Neuron (in vitro differentiated cells): ENCODE measurements around the gene NBL1.
A peak's percentile ranks its signal among the peaks of the same experiment; 100 is the strongest.

Source experiments
- H2AFZ ChIP-seq: one replicate; pipeline ENCODE4 v1.6.1; 2013; ENCODE audit warnings: low read depth, mild to moderate bottlenecking, inconsistent platforms, low read length, moderate library complexity
- H3K27me3 ChIP-seq: one replicate; pipeline ENCODE4 v1.6.1; 2013; ENCODE audit warnings: low read length; ENCODE audit not compliant: insufficient read depth
- H3K36me3 ChIP-seq: one replicate; pipeline ENCODE4 v1.6.1; 2013; ENCODE audit warnings: low read length; ENCODE audit not compliant: insufficient read depth
- H3K4me1 ChIP-seq: one replicate; pipeline ENCODE4 v1.6.1; 2013; ENCODE audit warnings: low read length; ENCODE audit not compliant: insufficient read depth
- H3K4me3 ChIP-seq: 2 replicates; pipeline ENCODE4 v1.5.1; 2013; ENCODE audit warnings: mild to moderate bottlenecking, low read length, moderate library complexity
- H3K9me3 ChIP-seq: one replicate; pipeline ENCODE4 v1.6.1; 2013; ENCODE audit warnings: low read length

Gene NBL1

DNA sequence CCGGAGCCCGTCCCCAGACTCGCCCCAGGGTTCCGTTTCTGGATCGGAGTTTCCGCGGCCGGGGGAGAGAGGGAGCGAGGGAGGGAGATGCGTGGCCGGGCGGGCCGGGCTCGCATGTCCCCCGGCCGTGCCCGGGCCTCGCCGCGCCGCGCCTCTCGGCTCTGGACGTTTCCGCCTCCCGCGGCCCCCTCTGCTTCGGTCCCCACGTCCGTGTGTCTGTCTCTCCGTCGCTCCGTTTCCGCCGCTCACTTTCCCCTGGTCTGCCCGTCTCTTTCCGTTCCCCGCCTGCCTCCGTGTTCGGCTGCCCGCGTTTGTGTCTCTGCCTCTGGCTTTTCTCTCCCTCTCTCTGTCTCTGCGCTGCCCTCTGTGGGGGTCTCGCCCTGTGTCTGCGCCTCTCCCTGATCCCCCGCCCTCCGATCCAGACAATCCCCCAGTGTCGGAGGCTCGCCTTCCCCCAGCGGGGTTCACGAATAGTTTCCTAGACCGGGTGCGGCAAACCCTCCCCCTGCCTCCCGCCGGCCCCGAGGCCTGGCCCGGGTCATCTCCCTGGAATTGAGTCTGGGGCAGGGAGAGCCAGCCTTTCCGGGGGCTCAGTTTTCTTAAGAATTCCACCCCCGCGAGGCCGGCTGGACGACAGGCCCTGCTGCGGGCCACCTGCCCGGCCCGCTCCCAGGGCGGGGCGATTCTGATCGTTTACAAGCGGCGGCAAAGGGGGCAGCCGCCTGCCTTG lies 735 bp downstream of the NBL1 start:
- peaks cover 15% of the 10 kb centered on the region for H3K4me1 ChIP-seq

DNA sequence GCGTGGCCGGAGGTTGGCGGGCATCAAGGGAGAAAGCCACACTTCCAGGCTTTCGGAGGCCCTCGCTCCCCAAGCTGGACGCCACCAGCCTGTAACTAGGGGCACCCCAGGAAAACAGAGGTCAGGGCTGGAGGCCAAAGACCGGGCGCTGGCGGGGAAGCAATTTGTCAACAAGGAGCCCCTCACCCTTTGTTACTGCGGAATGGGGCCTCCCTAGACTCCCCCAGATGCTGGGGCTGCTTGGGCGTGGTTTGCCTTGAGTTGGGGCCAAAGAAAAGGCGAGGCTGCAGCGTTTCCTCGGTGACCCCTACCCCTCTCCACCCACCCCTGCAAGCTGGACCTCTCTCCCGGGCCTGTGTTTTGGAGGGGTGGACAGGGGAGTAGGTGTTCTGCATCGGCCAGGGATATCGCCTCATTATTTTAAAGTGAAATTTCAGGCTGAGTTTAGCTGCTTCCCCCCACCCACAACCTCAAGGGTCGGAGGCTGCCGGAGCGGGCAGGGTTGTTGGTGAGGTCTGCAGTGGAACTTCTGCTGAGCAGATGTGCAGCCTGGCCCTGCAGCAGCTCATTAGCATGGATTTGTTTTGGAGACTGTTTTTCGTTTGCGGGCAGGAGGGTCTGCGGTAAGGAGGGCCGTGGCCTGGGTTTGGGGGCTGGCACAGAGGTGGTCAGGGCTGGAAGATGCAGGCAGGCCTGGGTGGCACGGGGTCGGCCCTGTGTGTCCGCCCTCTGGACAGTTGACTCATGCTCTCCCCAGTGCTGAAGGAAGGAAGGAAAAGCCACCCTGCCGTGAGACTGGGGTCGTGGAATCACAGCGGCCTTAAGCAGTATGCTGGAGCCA lies 1.5 kb downstream of the NBL1 start:
- Histone ChIP-seq H3K27me3 (peaks cover 44% of the 10 kb centered on the region), H3K36me3 (no peaks in the 10 kb centered on the region), H3K9me3 (no peaks in the 10 kb centered on the region)

More for the DNA sequence above, 735 bp downstream of the NBL1 start:
- peaks cover 44% of the 10 kb centered on the region for H3K27me3 ChIP-seq
- peak overlapping the region; percentile 46 for H3K4me3 ChIP-seq
- H3K9me3 ChIP-seq, result no peaks in the 10 kb centered on the region
- H3K36me3 ChIP-seq, result no peaks in the 10 kb centered on the region
- peak overlapping the region; percentile 72 for H2AFZ ChIP-seq

GRCh38 chr1:19646377-19647319 lies 2.5 kb downstream of the NBL1 start:
- Histone ChIP-seq H2AFZ (no peak overlapping the region), H3K27me3 (peaks cover 42% of the 10 kb centered on the region), H3K36me3 (no peaks in the 10 kb centered on the region), H3K4me3 (no peak overlapping the region), H3K9me3 (no peaks in the 10 kb centered on the region), H3K4me1 (peaks cover 16% of the 10 kb centered on the region)

More for the DNA sequence above, 1.5 kb downstream of the NBL1 start:
- peak overlapping the region; percentile 72 for H2AFZ ChIP-seq
- peak overlapping the region; percentile 46 for H3K4me3 ChIP-seq
- peaks cover 11% of the 10 kb centered on the region for H3K4me1 ChIP-seq

DNA sequence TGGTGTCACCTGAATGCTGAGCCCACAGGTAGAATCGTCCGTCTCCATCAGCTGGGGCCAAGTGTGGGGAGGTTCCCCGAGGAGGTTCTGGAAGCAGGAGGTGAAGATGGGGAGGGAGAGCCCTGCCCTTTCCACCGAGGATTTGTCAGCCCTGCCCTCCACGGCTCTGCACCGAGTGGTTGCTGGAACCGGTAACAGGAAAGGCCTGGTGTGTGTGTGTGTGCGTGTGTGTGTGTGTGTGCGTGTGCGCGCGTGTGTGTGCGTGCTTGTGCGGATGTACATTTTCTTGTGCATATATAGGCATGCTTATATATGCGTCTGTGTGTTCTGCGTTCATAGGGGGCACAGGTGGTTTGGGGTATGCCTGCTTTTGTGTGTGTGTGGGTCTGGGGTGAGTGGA lies 3.5 kb downstream of the NBL1 start:
- Histone ChIP-seq H3K4me3 (no peak overlapping the region), H3K4me1 (peaks cover 16% of the 10 kb centered on the region), H3K27me3 (peaks cover 39% of the 10 kb centered on the region), H2AFZ (no peak overlapping the region), H3K9me3 (no peaks in the 10 kb centered on the region), H3K36me3 (no peaks in the 10 kb centered on the region)

GRCh38 chr1:19648239-19648638 lies 4.1 kb downstream of the NBL1 start:
- Histone ChIP-seq H3K9me3 (no peaks in the 10 kb centered on the region), H3K4me3 (no peak overlapping the region), H3K27me3 (peaks cover 33% of the 10 kb centered on the region), H3K36me3 (no peaks in the 10 kb centered on the region), H2AFZ (no peak overlapping the region), H3K4me1 (peaks cover 16% of the 10 kb centered on the region)

DNA sequence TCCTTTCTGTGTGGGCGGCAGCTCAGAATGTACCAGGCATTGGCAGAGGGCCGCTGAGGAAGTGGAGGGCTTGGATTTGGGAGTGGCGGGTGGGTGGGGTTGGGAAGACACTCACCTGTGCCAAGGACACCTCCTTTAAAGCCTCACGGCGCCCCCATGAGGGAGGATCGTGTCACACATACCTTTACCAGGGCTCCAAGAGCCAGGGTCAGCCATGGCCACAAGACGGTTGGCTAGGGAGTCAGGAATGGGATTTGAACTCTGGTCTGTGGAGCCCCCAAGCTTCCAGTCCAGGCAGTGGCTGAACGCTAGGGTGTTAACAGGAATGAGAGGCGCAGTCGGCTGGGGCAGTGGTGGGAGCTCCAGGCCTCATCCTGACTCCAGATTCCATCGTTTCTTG lies 4.6 kb downstream of the NBL1 start:
- peaks cover 29% of the 10 kb centered on the region for H3K27me3 ChIP-seq
- no peak overlapping the region for H2AFZ ChIP-seq
- H3K4me3 ChIP-seq, result no peak overlapping the region
- H3K4me1 ChIP-seq, result peaks cover 16% of the 10 kb centered on the region
- no peaks in the 10 kb centered on the region for H3K9me3 ChIP-seq
- H3K36me3 ChIP-seq, result no peaks in the 10 kb centered on the region

DNA sequence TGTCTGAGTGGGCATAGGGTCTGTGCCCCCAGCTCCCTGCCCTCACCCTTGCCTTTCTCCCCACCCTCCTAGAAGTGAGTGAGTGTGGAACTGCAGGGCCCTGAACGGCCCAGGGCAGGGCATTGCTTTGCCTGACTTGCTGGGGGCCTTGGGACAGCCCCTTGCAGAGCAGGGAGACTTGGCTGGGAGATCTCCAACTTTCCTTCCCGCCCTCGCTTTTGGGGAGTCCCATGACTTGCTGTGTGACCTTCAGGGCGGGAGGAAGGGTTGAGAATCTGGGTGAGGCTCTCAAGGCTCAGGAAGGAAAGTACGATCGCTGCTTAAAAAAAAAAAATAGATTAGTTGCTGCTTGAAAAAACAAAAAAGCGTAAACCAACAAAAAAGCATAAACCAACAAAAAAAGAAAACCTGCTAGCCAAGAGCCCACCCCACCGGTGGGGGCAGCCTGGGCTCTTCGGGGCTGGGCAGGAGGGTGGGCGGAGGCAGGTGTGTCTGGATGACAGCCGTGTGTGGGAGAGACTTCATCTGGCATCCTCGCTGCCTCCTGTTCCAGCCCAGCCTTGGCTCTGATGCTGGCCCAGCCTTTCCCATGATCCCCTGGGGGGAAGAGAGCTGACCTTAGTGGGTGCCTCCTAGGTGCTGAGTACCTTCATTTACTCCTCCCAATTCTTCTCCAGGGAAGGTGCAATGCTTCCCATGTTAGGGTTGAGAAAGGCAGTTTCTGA lies 6.5 kb downstream of the NBL1 start:
- H3K4me1 ChIP-seq, result peaks cover 13% of the 10 kb centered on the region
- no peaks in the 10 kb centered on the region for H3K9me3 ChIP-seq
- no peak overlapping the region for H2AFZ ChIP-seq
- H3K4me3 ChIP-seq, result no peak overlapping the region
- H3K27me3 ChIP-seq, result peaks cover 19% of the 10 kb centered on the region
- no peaks in the 10 kb centered on the region for H3K36me3 ChIP-seq

DNA sequence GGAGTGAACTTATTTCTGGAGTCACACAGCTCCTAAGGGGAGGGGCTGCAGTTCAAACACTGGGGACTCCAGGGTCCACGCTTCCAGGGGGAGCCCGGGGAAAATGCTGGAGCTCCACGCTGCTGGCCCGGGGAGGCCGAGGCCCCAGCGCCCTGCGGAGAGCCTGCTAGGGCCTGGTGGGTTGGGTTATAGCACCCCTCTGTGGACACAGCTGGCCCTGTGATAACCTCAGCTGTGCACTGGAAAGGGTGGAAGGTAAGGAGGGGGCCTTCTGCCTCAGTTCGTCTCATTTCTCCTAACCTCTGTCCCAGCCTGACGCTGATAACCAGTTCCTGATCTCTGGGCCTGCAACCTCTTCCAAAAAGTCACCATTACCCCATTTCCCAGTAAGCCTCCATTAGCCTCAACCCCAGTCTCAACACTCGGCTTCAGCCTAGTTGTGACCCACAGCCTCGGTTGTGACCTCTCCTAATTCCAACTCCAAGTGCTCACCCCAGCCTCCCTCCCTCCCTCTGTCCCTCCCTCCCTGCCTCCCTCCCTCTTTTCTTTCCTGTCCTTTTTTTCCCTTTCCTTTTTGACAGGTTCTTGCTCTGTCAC lies 7.1 kb downstream of the NBL1 start:
- H2AFZ ChIP-seq, result no peak overlapping the region
- no peaks in the 10 kb centered on the region for H3K36me3 ChIP-seq
- H3K9me3 ChIP-seq, result no peaks in the 10 kb centered on the region
- peaks cover 12% of the 10 kb centered on the region for H3K27me3 ChIP-seq
- no peak overlapping the region for H3K4me3 ChIP-seq
- H3K4me1 ChIP-seq, result peaks cover 10% of the 10 kb centered on the region

DNA sequence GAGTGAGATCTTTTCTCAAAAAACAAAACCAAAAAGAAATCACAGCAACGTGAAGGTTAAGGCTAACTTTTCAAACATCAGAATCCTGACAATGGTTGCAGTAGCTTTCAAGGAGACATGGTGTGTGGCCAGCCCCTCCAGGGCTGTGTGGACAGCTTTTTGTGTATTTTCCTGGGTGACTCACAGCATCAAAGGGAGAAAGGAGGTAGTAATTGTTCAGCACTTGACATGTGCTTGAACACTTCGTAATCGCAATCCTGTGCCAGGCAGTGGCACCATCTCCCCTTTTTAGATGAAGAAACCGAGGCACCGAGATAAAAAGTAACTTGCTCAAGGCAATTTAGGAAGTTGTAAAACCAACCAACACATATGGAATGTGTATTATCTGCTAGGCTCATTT lies 10.3 kb downstream of the NBL1 start:
- H2AFZ ChIP-seq, result no peak overlapping the region
- no peaks in the 10 kb centered on the region for H3K27me3 ChIP-seq
- H3K4me3 ChIP-seq, result no peak overlapping the region
- H3K4me1 ChIP-seq, result peaks cover 22% of the 10 kb centered on the region
- no peaks in the 10 kb centered on the region for H3K9me3 ChIP-seq
- H3K36me3 ChIP-seq, result no peaks in the 10 kb centered on the region

GRCh38 chr1:19654886-19655717 lies 11.0 kb downstream of the NBL1 start:
- Histone ChIP-seq H2AFZ (no peak overlapping the region), H3K4me3 (no peak overlapping the region), H3K4me1 (peaks cover 22% of the 10 kb centered on the region), H3K9me3 (no peaks in the 10 kb centered on the region), H3K36me3 (no peaks in the 10 kb centered on the region), H3K27me3 (no peaks in the 10 kb centered on the region)

GRCh38 chr1:19655718-19656080 lies 11.6 kb downstream of the NBL1 start:
- Histone ChIP-seq H3K27me3 (no peaks in the 10 kb centered on the region), H3K4me1 (peaks cover 22% of the 10 kb centered on the region), H2AFZ (no peak overlapping the region), H3K4me3 (no peak overlapping the region), H3K9me3 (no peaks in the 10 kb centered on the region), H3K36me3 (no peaks in the 10 kb centered on the region)
